A549 (cell line): Measurements from ENCODE around the gene ARHGEF38. TPM values are rescaled to one million over a fixed set of nuclear protein-coding genes. Genes with fewer than 3 reads are reported as not detected.
"Not testable (repeated sequence)": the region's sequence is repeated elsewhere in the genome, so short reads cannot be mapped to it uniquely, and the experiment has no call there.

Experiments
- ATAC-seq, 2 experiments: fragments of 200-7000 bp in 1 of 2; fragments of >200 bp in 1 of 2; cut with Nextera tagmentation in 1 of 2; cut with Tn5 transposase in 1 of 2; 3 replicates each; pipeline versions ENCODE4 v1.8.0 to v1.9.1; 2018 to 2020; ENCODE audit warnings: mild to moderate bottlenecking in 1 of 2, moderate library complexity in 1 of 2
- CTCF ChIA-PET: fragments of 300-600 bp; sonication (Branson Sonifier 250); formaldehyde crosslinking; extraction: SDS; loops from one replicate; lab custom pipeline; 2021; ENCODE audit warnings: antibody characterized with exemption, inconsistent platforms; lab: Yijun Ruan, JAX
- POLR2A ChIA-PET: fragments of 350-600 bp; formaldehyde crosslinking; extraction: SDS; loops from one replicate; lab custom pipeline; 2021; ENCODE audit warnings: antibody characterized with exemption, inconsistent platforms; lab: Yijun Ruan, JAX
- DNase-seq, 2 experiments: peaks; one replicate each; pipeline versions ENCODE4 v3.0.0 to v3.0.0-alpha.2; 2011 to 2016; ENCODE audit warnings: low read depth in 1 of 2, low spot score in 1 of 2
- FAIRE-seq: peaks from 2 replicates; lab custom pipeline; 2011; peaks lifted over from hg19 to GRCh38; lab: Jason Lieb, UNC
- H3K27ac ChIP-seq, 2 experiments: fragments of >200 bp; sonication (Bioruptor Twin); formaldehyde crosslinking; 3 replicates each; pipeline ENCODE4 v1.5.1; 2016 to 2017
- H3K4me1 ChIP-seq: fragments of >200 bp; sonication (Bioruptor Twin); formaldehyde crosslinking; 3 replicates; pipeline ENCODE4 v1.6.1; 2016
- H3K4me2 ChIP-seq: fragments of >200 bp; sonication (Bioruptor Twin); formaldehyde crosslinking; 3 replicates; pipeline ENCODE4 v1.6.1; 2016
- H3K4me3 ChIP-seq: fragments of >200 bp; sonication (Bioruptor Twin); formaldehyde crosslinking; 3 replicates; pipeline ENCODE4 v1.5.1; 2016
- H3K9me3 ChIP-seq: fragments of >200 bp; sonication (Bioruptor Twin); formaldehyde crosslinking; 3 replicates; pipeline ENCODE4 v1.6.1; 2016
- CEBPB ChIP-seq, 2 experiments: fragments of >200 bp in 1 of 2; sonication (Bioruptor Twin) in 1 of 2; formaldehyde crosslinking in 1 of 2; IDR thresholded peaks; 2 replicates each; pipeline ENCODE4 v1.6.1; 2012 to 2016
- ELK1 ChIP-seq: fragments of 150-350 bp; IDR thresholded peaks from 2 replicates; pipeline ENCODE4 v1.6.1; 2014; ENCODE audit warnings: low read depth, mild to moderate bottlenecking, low read length
- FOSL2 ChIP-seq, 2 experiments: fragments of 450-650 bp in 1 of 2; fragments of >200 bp in 1 of 2; sonication (Bioruptor Twin) in 1 of 2; formaldehyde crosslinking; IDR thresholded peaks; 2 replicates each; pipeline versions ENCODE4 v1.5.0 to v1.6.1; 2016 to 2020; ENCODE audit warnings: mild to moderate bottlenecking in 1 of 2, moderate library complexity in 1 of 2
- FOXS1 ChIP-seq: fragments of 250-450 bp; sonication (Bioruptor Pico); IDR thresholded peaks from 2 replicates; pipeline ENCODE4 v1.5.0; 2020; ENCODE audit warnings: mild to moderate bottlenecking, moderate library complexity
- GATA3 ChIP-seq: IDR thresholded peaks from 2 replicates; pipeline ENCODE4 v1.6.1; 2012; ENCODE audit warnings: borderline replicate concordance
- HOXA7 ChIP-seq: fragments of 250-450 bp; sonication (Bioruptor Pico); IDR thresholded peaks from 2 replicates; pipeline ENCODE4 v1.5.0; 2020; ENCODE audit warnings: mild to moderate bottlenecking, moderate library complexity
- JUNB ChIP-seq: fragments of >200 bp; sonication (Bioruptor Twin); formaldehyde crosslinking; IDR thresholded peaks from 2 replicates; pipeline ENCODE4 v1.6.1; 2016
- PHF8 ChIP-seq: fragments of 200-600 bp; sonication (generic); IDR thresholded peaks from 2 replicates; pipeline ENCODE4 v1.6.1; 2016; ENCODE audit warnings: low read depth, mild to moderate bottlenecking, antibody characterized with exemption, moderate library complexity, borderline replicate concordance
- RFX5 ChIP-seq: fragments of 450-650 bp; IDR thresholded peaks from 2 replicates; pipeline ENCODE4 v1.7.1; 2014; ENCODE audit warnings: antibody characterized with exemption, mild to moderate bottlenecking, moderate library complexity
- RNF2 ChIP-seq: fragments of 200-600 bp; sonication (generic); IDR thresholded peaks from 2 replicates; pipeline ENCODE4 v1.6.1; 2016; ENCODE audit warnings: low read depth, mild to moderate bottlenecking, antibody characterized with exemption, moderate library complexity, borderline replicate concordance
- SREBF2 ChIP-seq: fragments of 450-650 bp; IDR thresholded peaks from 2 replicates; pipeline ENCODE4 v1.6.1; 2014; ENCODE audit warnings: mild to moderate bottlenecking, moderate library complexity
- WGBS: methylation state at CpG from one replicate; pipeline ENCODE4 v1.1.6; 2017; ENCODE audit errors: missing lambda C conversion rate; 5-methylcytosine and 5-hydroxymethylcytosine counted together
- polyA plus RNA-seq, 4 experiments: library from polyadenylated mRNA; depleted of rRNA in 3 of 4; stranded (reverse); fragments of >200 nt; fragmentation: RNase III in 1 of 4; extraction: RNeasy Plus Mini Kit Qiagen cat#74134 plus additional on column Dnase treatment in 1 of 4; gene quantifications; 2 replicates in 3 of 4; 3 replicates in 1 of 4; pipeline ENCODE4 v1.2.3, GENCODE V29; 2011 to 2017
- TF ChIP-seq, protein P1 (sequence below): IDR thresholded peaks from 2 replicates; pipeline ENCODE4 v1.6.1; 2012
- TF ChIP-seq, protein P2 (sequence below): fragments of 450-650 bp; IDR thresholded peaks from 2 replicates; pipeline ENCODE4 v1.6.1; 2014; ENCODE audit warnings: antibody characterized with exemption
- TF ChIP-seq, protein P3 (sequence below): fragments of >200 bp; sonication (Bioruptor Twin); formaldehyde crosslinking; IDR thresholded peaks from 3 replicates; pipeline ENCODE4 v1.6.1; 2016
- TF ChIP-seq, protein P4 (sequence below): fragments of >200 bp; sonication (Bioruptor Twin); formaldehyde crosslinking; IDR thresholded peaks from 3 replicates; pipeline ENCODE4 v1.5.1; 2016
- TF ChIP-seq, protein P5 (sequence below): fragments of 250-450 bp; sonication (Bioruptor Pico); IDR thresholded peaks from 2 replicates; pipeline ENCODE4 v1.5.0; 2020; ENCODE audit warnings: low read depth, mild to moderate bottlenecking, moderate library complexity

Gene ARHGEF38
- polyA plus RNA-seq, 2 of the 4 experiments (the other 2 are of a cell fraction), result 0.05 TPM; not detected in 1

GRCh38 chr4:105686571-105686970, 134.2 kb downstream of the ARHGEF38 start:
- 90% methylated on average over 2 of the region's 2 CpGs for WGBS
- FAIRE-seq, result no peak
- CTCF ChIA-PET, result no interaction called here

DNA sequence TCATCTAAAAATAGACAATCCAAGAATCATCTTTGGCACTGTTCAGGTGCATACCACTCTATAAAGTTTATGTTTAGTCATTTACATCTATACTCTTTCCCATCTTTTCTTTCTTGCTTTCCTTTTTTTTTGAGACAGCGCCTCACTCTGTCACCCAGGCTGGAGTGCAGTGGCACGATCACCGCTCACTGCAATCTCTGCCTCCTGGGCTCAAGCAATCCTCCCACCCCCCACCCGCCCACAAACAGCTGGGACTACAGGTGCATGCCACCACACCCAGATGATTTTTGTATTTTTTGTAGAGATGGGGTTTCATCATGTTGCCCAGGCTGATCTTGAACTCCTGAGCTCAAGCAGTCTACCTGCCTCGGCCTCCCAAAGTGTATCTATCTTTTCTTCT, 142.4 kb downstream of the ARHGEF38 start:
- POLR2A ChIA-PET, ATAC-seq, FAIRE-seq, H3K9me3 ChIP-seq, H3K4me2 ChIP-seq, H3K4me1 ChIP-seq, CTCF ChIA-PET, H3K27ac ChIP-seq, DNase-seq, H3K4me3 ChIP-seq: not testable (repeated sequence)
- 98% methylated on average over 5 of the region's 5 CpGs for WGBS

More at GRCh38 chr4:105686571-105686970, 134.2 kb downstream of the ARHGEF38 start:
- no peak overlapping the region for H3K4me3 ChIP-seq
- H3K27ac ChIP-seq, result no peak overlapping the region
- H3K9me3 ChIP-seq, result no peaks in the 10 kb centered on the region
- ATAC-seq (no peak), DNase-seq (no peak)
- no peak overlapping the region for H3K4me2 ChIP-seq
- POLR2A ChIA-PET, result no interaction called here
- TF ChIP-seq CEBPB (IDR thresholded peaks at IDR 0.05) (no peak), RFX5 (no peak), PHF8 (no peak), GATA3 (no peak), RNF2 (no peak)
- H3K4me1 ChIP-seq, result no peaks in the 10 kb centered on the region

- not testable (repeated sequence) for ATAC-seq, FAIRE-seq, DNase-seq
Observed at GRCh38 chr4:105695832-105696231, 143.4 kb downstream of the ARHGEF38 start.

GRCh38 chr4:105698607-105699006, 146.2 kb downstream of the ARHGEF38 start:
- no peak for FAIRE-seq
- H3K9me3 ChIP-seq, result no peaks in the 10 kb centered on the region
- H3K27ac ChIP-seq, result no peak overlapping the region
- H3K4me2 ChIP-seq, result no peak overlapping the region
- H3K4me3 ChIP-seq, result no peak overlapping the region
- CTCF ChIA-PET, result interaction anchor here (1.2 to 1.6 kb wide), 2 partner anchors 17 to 178 kb away, joined by 3 to 5 read pairs; no protein-coding TSS in a partner anchor
- no peaks in the 10 kb centered on the region for H3K4me1 ChIP-seq
- TF ChIP-seq FOSL2 (IDR thresholded peaks at IDR 0.05), result no peak
- no peak for TF ChIP-seq FOSL2 (CRISPR knock-in tag; IDR thresholded peaks at IDR 0.05)
- no peak for TF ChIP-seq ELK1
- TF ChIP-seq, protein P1, sequence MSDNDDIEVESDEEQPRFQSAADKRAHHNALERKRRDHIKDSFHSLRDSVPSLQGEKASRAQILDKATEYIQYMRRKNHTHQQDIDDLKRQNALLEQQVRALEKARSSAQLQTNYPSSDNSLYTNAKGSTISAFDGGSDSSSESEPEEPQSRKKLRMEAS, result no peak
- no peak for TF ChIP-seq SREBF2
- TF ChIP-seq FOXS1 (CRISPR knock-in tag), result no peak
- TF ChIP-seq GATA3, result no peak
- no peak for TF ChIP-seq HOXA7 (CRISPR knock-in tag)
- TF ChIP-seq, protein P2, sequence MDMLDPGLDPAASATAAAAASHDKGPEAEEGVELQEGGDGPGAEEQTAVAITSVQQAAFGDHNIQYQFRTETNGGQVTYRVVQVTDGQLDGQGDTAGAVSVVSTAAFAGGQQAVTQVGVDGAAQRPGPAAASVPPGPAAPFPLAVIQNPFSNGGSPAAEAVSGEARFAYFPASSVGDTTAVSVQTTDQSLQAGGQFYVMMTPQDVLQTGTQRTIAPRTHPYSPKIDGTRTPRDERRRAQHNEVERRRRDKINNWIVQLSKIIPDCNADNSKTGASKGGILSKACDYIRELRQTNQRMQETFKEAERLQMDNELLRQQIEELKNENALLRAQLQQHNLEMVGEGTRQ, result no peak
- no peak for TF ChIP-seq JUNB
- POLR2A ChIA-PET, result no interaction called here
- 82% methylated on average over 2 of the region's 2 CpGs for whole genome bisulfite sequencing
- no peak for DNase-seq
- no peak for ATAC-seq

More at GRCh38 chr4:105695832-105696231, 143.4 kb downstream of the ARHGEF38 start:
- POLR2A ChIA-PET, H3K4me2 ChIP-seq, H3K27ac ChIP-seq, H3K4me3 ChIP-seq, CTCF ChIA-PET, H3K9me3 ChIP-seq, H3K4me1 ChIP-seq: not testable (repeated sequence)
- WGBS, result 91% methylated on average over 8 of the region's 8 CpGs

- peaks cover 21% of the 10 kb centered on the region for H3K4me1 ChIP-seq
- H3K4me3 ChIP-seq, result peak overlapping the region; percentile 84
- ChIA-PET POLR2A (no interaction called here), CTCF (no interaction called here)
- no peak for FAIRE-seq
- H3K4me2 ChIP-seq, result peak overlapping the region; percentile 73
- no peak for ATAC-seq
- no peaks in the 10 kb centered on the region for H3K9me3 ChIP-seq
- TF ChIP-seq, protein P3, sequence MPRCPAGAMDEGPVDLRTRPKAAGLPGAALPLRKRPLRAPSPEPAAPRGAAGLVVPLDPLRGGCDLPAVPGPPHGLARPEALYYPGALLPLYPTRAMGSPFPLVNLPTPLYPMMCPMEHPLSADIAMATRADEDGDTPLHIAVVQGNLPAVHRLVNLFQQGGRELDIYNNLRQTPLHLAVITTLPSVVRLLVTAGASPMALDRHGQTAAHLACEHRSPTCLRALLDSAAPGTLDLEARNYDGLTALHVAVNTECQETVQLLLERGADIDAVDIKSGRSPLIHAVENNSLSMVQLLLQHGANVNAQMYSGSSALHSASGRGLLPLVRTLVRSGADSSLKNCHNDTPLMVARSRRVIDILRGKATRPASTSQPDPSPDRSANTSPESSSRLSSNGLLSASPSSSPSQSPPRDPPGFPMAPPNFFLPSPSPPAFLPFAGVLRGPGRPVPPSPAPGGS, result no peak
- TF ChIP-seq, protein P4, sequence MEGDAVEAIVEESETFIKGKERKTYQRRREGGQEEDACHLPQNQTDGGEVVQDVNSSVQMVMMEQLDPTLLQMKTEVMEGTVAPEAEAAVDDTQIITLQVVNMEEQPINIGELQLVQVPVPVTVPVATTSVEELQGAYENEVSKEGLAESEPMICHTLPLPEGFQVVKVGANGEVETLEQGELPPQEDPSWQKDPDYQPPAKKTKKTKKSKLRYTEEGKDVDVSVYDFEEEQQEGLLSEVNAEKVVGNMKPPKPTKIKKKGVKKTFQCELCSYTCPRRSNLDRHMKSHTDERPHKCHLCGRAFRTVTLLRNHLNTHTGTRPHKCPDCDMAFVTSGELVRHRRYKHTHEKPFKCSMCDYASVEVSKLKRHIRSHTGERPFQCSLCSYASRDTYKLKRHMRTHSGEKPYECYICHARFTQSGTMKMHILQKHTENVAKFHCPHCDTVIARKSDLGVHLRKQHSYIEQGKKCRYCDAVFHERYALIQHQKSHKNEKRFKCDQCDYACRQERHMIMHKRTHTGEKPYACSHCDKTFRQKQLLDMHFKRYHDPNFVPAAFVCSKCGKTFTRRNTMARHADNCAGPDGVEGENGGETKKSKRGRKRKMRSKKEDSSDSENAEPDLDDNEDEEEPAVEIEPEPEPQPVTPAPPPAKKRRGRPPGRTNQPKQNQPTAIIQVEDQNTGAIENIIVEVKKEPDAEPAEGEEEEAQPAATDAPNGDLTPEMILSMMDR, result no peak
- TF ChIP-seq, protein P5, sequence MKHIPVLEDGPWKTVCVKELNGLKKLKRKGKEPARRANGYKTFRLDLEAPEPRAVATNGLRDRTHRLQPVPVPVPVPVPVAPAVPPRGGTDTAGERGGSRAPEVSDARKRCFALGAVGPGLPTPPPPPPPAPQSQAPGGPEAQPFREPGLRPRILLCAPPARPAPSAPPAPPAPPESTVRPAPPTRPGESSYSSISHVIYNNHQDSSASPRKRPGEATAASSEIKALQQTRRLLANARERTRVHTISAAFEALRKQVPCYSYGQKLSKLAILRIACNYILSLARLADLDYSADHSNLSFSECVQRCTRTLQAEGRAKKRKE, result no peak
- WGBS, result 14% methylated on average over 7 of the region's 7 CpGs
- no peak for DNase-seq
- peak overlapping the region; percentile 80 to 97 for H3K27ac ChIP-seq
Observed at GRCh38 chr4:105707782-105708180, 155.4 kb downstream of the ARHGEF38 start.
